Fibroblast of lung (primary cell): ENCODE results near the gene CCNB1. TPM values are rescaled to one million over a fixed set of nuclear protein-coding genes. Genes with fewer than 3 reads are reported as not detected.

Experiments used
- DNase-seq, 2 donors: peaks; one replicate each; pipeline versions ENCODE4 v3.0.0 to v3.0.0-alpha.2; 2010; ENCODE audit warnings: low read depth in 2 of 2
- H2AFZ ChIP-seq: 2 replicates; pipeline ENCODE4 v1.5.1; 2012; ENCODE audit warnings: low read length, control low read depth, inconsistent platforms
- H3K27ac ChIP-seq: 2 replicates; pipeline ENCODE4 v1.5.1; 2011; ENCODE audit warnings: low read length, control low read depth; ENCODE audit not compliant: insufficient read depth
- H3K27me3 ChIP-seq: 2 replicates; pipeline ENCODE4 v1.5.1; 2011; ENCODE audit warnings: mild to moderate bottlenecking, low read length; ENCODE audit not compliant: control insufficient read depth, insufficient read depth
- H3K36me3 ChIP-seq: 2 replicates; pipeline ENCODE4 v1.5.1; 2011; ENCODE audit warnings: low read length; ENCODE audit not compliant: control insufficient read depth, insufficient read depth
- H3K4me1 ChIP-seq: 2 replicates; pipeline ENCODE4 v1.5.1; 2011; ENCODE audit warnings: low read length; ENCODE audit not compliant: control insufficient read depth, insufficient read depth; ENCODE audit errors: extremely low read depth
- H3K4me2 ChIP-seq: 2 replicates; pipeline ENCODE4 v1.5.1; 2011; ENCODE audit warnings: low read length, control low read depth; ENCODE audit not compliant: insufficient read depth; ENCODE audit errors: extremely low read depth
- H3K4me3 ChIP-seq, 4 experiments: fragments of 200-600 bp in 1 of 4; sonication (generic) in 1 of 4; replicated peaks in 1 of 4; 2 replicates each; pipeline ENCODE4 v1.5.1; 2011 to 2016; ENCODE audit warnings: low read length in 4 of 4, low read depth in 3 of 4, mild to moderate bottlenecking in 3 of 4, control low read depth in 2 of 4, inconsistent platforms in 1 of 4, mixed read lengths in 1 of 4; ENCODE audit not compliant: insufficient read depth in 1 of 4; ENCODE audit errors: control extremely low read depth in 1 of 4
- H3K79me2 ChIP-seq: 2 replicates; pipeline ENCODE4 v1.5.1; 2012; ENCODE audit warnings: mild to moderate bottlenecking, low read length, inconsistent platforms; ENCODE audit not compliant: control insufficient read depth, insufficient read depth
- H3K9ac ChIP-seq: 2 replicates; pipeline ENCODE4 v1.5.1; 2011; ENCODE audit warnings: mild to moderate bottlenecking, low read length, control low read depth; ENCODE audit not compliant: insufficient read depth
- H3K9me3 ChIP-seq: 2 replicates; pipeline ENCODE4 v1.5.1; 2012; ENCODE audit warnings: low read depth, low read length; ENCODE audit not compliant: control insufficient read depth, insufficient read depth
- H4K20me1 ChIP-seq: 2 replicates; pipeline ENCODE4 v1.5.1; 2011; ENCODE audit warnings: low read length; ENCODE audit not compliant: control insufficient read depth, insufficient read depth; ENCODE audit errors: extremely low read depth
- CTCF ChIP-seq, 2 donors: IDR thresholded peaks in 1 of 2; conservative IDR thresholded peaks in 1 of 2; 1 replicate in 1 of 2; 2 replicates in 1 of 2; pipeline ENCODE4 v1.5.1; 2011 to 2012; ENCODE audit warnings: low read length in 2 of 2, control low read depth in 1 of 2, inconsistent platforms in 1 of 2, low read depth in 1 of 2, mild to moderate bottlenecking in 1 of 2
- EZH2 ChIP-seq: IDR thresholded peaks from 2 replicates; pipeline ENCODE4 v1.5.1; 2012; ENCODE audit warnings: low read length, control low read depth, mild to moderate bottlenecking; ENCODE audit errors: missing control alignments
- polyA plus RNA-seq, 2 donors: library from polyadenylated mRNA; depleted of rRNA in 1 of 2; stranded (reverse) in 1 of 2; unstranded in 1 of 2; fragments of >200 nt; gene quantifications; 2 replicates each; pipeline ENCODE4 v1.2.1, GENCODE V29; 2011 to 2012; ENCODE audit warnings: missing spikeins in 1 of 2
- total RNA-seq: library from RNA; depleted of rRNA; stranded (reverse); fragments of >200 nt; gene quantifications from 2 replicates; pipeline ENCODE4 v1.2.1, GENCODE V29; 2014

CCNB1 gene
- total and polyA plus RNA-seq, 2 donors (not counting 1 experiment from before 2014, with no cell fraction given), result 46.8 to 74.3 TPM

- TF ChIP-seq CTCF (conservative IDR thresholded peaks at IDR 0.05 in 1 of 2, IDR thresholded peaks at IDR 0.05 in 1 of 2; ENCODE audit: low read depth in 1 of 2, low read length in 2 of 2), result no peak
- TF ChIP-seq EZH2, result no peak
- Histone ChIP-seq H3K4me1 (no peaks in the 10 kb centered on the region), H3K9me3 (no peaks in the 10 kb centered on the region), H3K27ac (no peak overlapping the region), H3K79me2 (peaks cover 1% of the 10 kb centered on the region), H3K9ac (no peak overlapping the region), H2AFZ (no peak overlapping the region), H4K20me1 (no peaks in the 10 kb centered on the region), H3K36me3 (no peaks in the 10 kb centered on the region), H3K4me3 (no peak overlapping the region), H3K27me3 (no peaks in the 10 kb centered on the region), H3K4me2 (no peak overlapping the region)
- DNase-seq, result no peak
Measured at GRCh38 chr5:69184621-69185020, 17.7 kb downstream of the CCNB1 start.

GRCh38 chr5:69187342-69187741 lies 20.4 kb downstream of the CCNB1 start:
- no peak for DNase-seq
- Histone ChIP-seq H3K79me2 (peaks cover 1% of the 10 kb centered on the region), H3K27ac (no peak overlapping the region), H3K4me1 (peaks cover 4% of the 10 kb centered on the region), H3K4me2 (no peak overlapping the region), H3K9me3 (no peaks in the 10 kb centered on the region), H3K4me3 (no peak overlapping the region), H3K36me3 (no peaks in the 10 kb centered on the region), H2AFZ (no peak overlapping the region), H4K20me1 (no peaks in the 10 kb centered on the region), H3K27me3 (no peaks in the 10 kb centered on the region), H3K9ac (no peak overlapping the region)
- TF ChIP-seq CTCF (conservative IDR thresholded peaks at IDR 0.05 in 1 of 2, IDR thresholded peaks at IDR 0.05 in 1 of 2; ENCODE audit: low read depth in 1 of 2, low read length in 2 of 2) (no peak), EZH2 (no peak)

- H2AFZ ChIP-seq, result peak overlapping the region; percentile 70
- H3K27ac ChIP-seq, result peak overlapping the region; percentile 80
- peak overlapping the region; percentile 97 for H3K4me2 ChIP-seq
- DNase-seq, result no peak
- no peaks in the 10 kb centered on the region for H3K36me3 ChIP-seq
- peaks cover 4% of the 10 kb centered on the region for H3K4me1 ChIP-seq
- H3K27me3 ChIP-seq, result no peaks in the 10 kb centered on the region
- H3K79me2 ChIP-seq, result peaks cover 1% of the 10 kb centered on the region
- no peaks in the 10 kb centered on the region for H4K20me1 ChIP-seq
- H3K9me3 ChIP-seq, result no peaks in the 10 kb centered on the region
- peak overlapping the region; percentile 62 for H3K9ac ChIP-seq
- H3K4me3 ChIP-seq, result peak overlapping the region; percentile 24 to 99 (median 76)
- TF ChIP-seq EZH2 (no peak), CTCF (conservative IDR thresholded peaks at IDR 0.05 in 1 of 2, IDR thresholded peaks at IDR 0.05 in 1 of 2; ENCODE audit: low read depth in 1 of 2, low read length in 2 of 2) (no peak)
Measured at GRCh38 chr5:69188811-69189161, 21.8 kb downstream of the CCNB1 start.
